HG03565 (cell line): ENCODE measurements around the gene DTYMK.

ENCODE experiments used
- ATAC-seq: cut with Tn5 transposase; IDR thresholded peaks from one replicate; pipeline ENCODE4 v1.9.1; 2021; ENCODE audit warnings: mild to moderate bottlenecking, moderate library complexity; ENCODE audit not compliant: unreplicated experiment

DTYMK gene

GRCh38 chr2:241652142-241652541, 34.5 kb downstream of the DTYMK start:
- no peak for ATAC-seq

GRCh38 chr2:241649927-241650326, 36.7 kb downstream of the DTYMK start:
- no peak for ATAC-seq

- no peak for ATAC-seq
Observed at GRCh38 chr2:241649404-241649803, 37.2 kb downstream of the DTYMK start.

GRCh38 chr2:241648453-241648852, 38.2 kb downstream of the DTYMK start:
- ATAC-seq: no peak

- ATAC-seq: no peak
Observed at GRCh38 chr2:241645915-241646645, 40.5 kb downstream of the DTYMK start.

GRCh38 chr2:241645056-241645914, 41.3 kb downstream of the DTYMK start:
- ATAC-seq: no peak

GRCh38 chr2:241641631-241642030, 45.0 kb downstream of the DTYMK start:
- ATAC-seq: no peak

GRCh38 chr2:241640165-241640795, 46.3 kb downstream of the DTYMK start:
- no peak for ATAC-seq

- ATAC-seq: no peak
Observed at GRCh38 chr2:241639385-241639784, 47.2 kb downstream of the DTYMK start.

- ATAC-seq: no peak
Observed at GRCh38 chr2:241638940-241639339, 47.7 kb downstream of the DTYMK start.

- ATAC-seq: peak; percentile 11
Observed at GRCh38 chr2:241637795-241638660, 48.6 kb downstream of the DTYMK start.

- ATAC-seq: peak; percentile 50
Observed at GRCh38 chr2:241637018-241637794, 49.4 kb downstream of the DTYMK start, which contains the start of the genes ATG4B and THAP4. ATG4B (plus strand) TSS chr2:241637693; CDS start chr2:241637715, 22 bp downstream. THAP4 (minus strand) TSS chr2:241637158; CDS start chr2:241637017, 141 bp downstream.

GRCh38 chr2:241636182-241637017, 50.2 kb downstream of the DTYMK start:
- peak; percentile 19 for ATAC-seq

GRCh38 chr2:241635756-241636155, 50.9 kb downstream of the DTYMK start:
- no peak for ATAC-seq

- ATAC-seq: no peak
Observed at GRCh38 chr2:241633561-241633960, 53.1 kb downstream of the DTYMK start.

- ATAC-seq: no peak
Observed at GRCh38 chr2:241632478-241633325, 53.9 kb downstream of the DTYMK start.

GRCh38 chr2:241629762-241630435, 56.7 kb downstream of the DTYMK start:
- no peak for ATAC-seq
